IMR-90 (cell line): ENCODE data around the gene RNASE1. TPM values are rescaled to one million over a fixed set of nuclear protein-coding genes. Genes with fewer than 3 reads are reported as not detected.
"Not testable (repeated sequence)": the region's sequence is repeated elsewhere in the genome, so short reads cannot be mapped to it uniquely, and the experiment has no call there.

Source experiments
- ATAC-seq: fragments of 200-7000 bp; cut with Tn5 transposase; 2 replicates; pipeline ENCODE4 v1.9.1; 2020; ENCODE audit warnings: low read depth, mild to moderate bottlenecking, moderate library complexity
- BruUV-seq: library from RNA; stranded (reverse); fragments of 400-500 nt; replicated peaks from 2 replicates; lab custom pipeline; 2021; lab: Mats Ljungman, UMichigan
- CTCF ChIA-PET: fragments of 300-600 bp; formaldehyde crosslinking; extraction: SDS; loops from one replicate; lab custom pipeline; 2021; ENCODE audit warnings: antibody characterized with exemption; lab: Yijun Ruan, JAX
- POLR2A ChIA-PET: fragments of 300-600 bp; sonication (Branson Sonifier 250); formaldehyde crosslinking; loops from one replicate; lab custom pipeline; 2022; ENCODE audit warnings: antibody characterized with exemption; ENCODE audit not compliant: unreplicated experiment; lab: Charles Lee
- DNase-seq: peaks from one replicate; pipeline ENCODE4 v3.0.0; 2013
- H2AFZ ChIP-seq: replicated peaks from 2 replicates; pipeline ENCODE3; 2013; ENCODE audit warnings: low read length, mild to moderate bottlenecking; ENCODE audit not compliant: poor library complexity
- H2AK5ac ChIP-seq: 2 replicates; pipeline ENCODE4 v1.6.1; 2013; ENCODE audit warnings: low read depth, low read length, inconsistent platforms
- H2AK9ac ChIP-seq: replicated peaks from 2 replicates; pipeline ENCODE3; 2013; ENCODE audit warnings: mild to moderate bottlenecking, low read depth, low read length, moderate library complexity; ENCODE audit not compliant: poor library complexity
- H2BK120ac ChIP-seq: 2 replicates; pipeline ENCODE4 v1.6.1; 2013; ENCODE audit warnings: low read depth, low read length, inconsistent platforms
- H2BK15ac ChIP-seq: 3 replicates; pipeline ENCODE4 v1.6.1; 2013; ENCODE audit warnings: low read depth, low read length, inconsistent platforms
- H2BK20ac ChIP-seq: 2 replicates; pipeline ENCODE4 v1.6.1; 2013; ENCODE audit warnings: low read depth, mild to moderate bottlenecking, inconsistent platforms, low read length, moderate library complexity
- H2BK5ac ChIP-seq: 2 replicates; pipeline ENCODE4 v1.6.1; 2013; ENCODE audit warnings: mild to moderate bottlenecking, low read depth, low read length, inconsistent platforms; ENCODE audit not compliant: poor library complexity, severe bottlenecking
- H3K14ac ChIP-seq: replicated peaks from 2 replicates; pipeline ENCODE4 v1.6.1; 2013; ENCODE audit warnings: low read depth, low read length, inconsistent platforms
- H3K18ac ChIP-seq: 2 replicates; pipeline ENCODE4 v1.6.1; 2013; ENCODE audit warnings: low read depth, low read length, control low read depth
- H3K23ac ChIP-seq: 2 replicates; pipeline ENCODE4 v1.6.1; 2013; ENCODE audit warnings: low read depth, low read length, inconsistent platforms
- H3K27ac ChIP-seq: 2 replicates; pipeline ENCODE4 v1.5.1; 2013; ENCODE audit warnings: mild to moderate bottlenecking, control low read depth, low read length; ENCODE audit not compliant: insufficient read depth
- H3K27me3 ChIP-seq: 2 replicates; pipeline ENCODE4 v1.6.1; 2013; ENCODE audit warnings: low read length; ENCODE audit not compliant: control insufficient read depth, insufficient read depth
- H3K36me3 ChIP-seq: 2 replicates; pipeline ENCODE4 v1.6.1; 2013; ENCODE audit warnings: low read length, mixed read lengths; ENCODE audit not compliant: control insufficient read depth, insufficient read depth
- H3K4ac ChIP-seq: 2 replicates; pipeline ENCODE4 v1.6.1; 2013; ENCODE audit warnings: low read depth, low read length, inconsistent platforms
- H3K4me1 ChIP-seq: 2 replicates; pipeline ENCODE4 v1.6.1; 2013; ENCODE audit warnings: low read length, mixed read lengths; ENCODE audit not compliant: control insufficient read depth, insufficient read depth
- H3K4me2 ChIP-seq: 2 replicates; pipeline ENCODE4 v1.6.1; 2013; ENCODE audit warnings: low read depth, mild to moderate bottlenecking, control low read depth, low read length, moderate library complexity
- H3K4me3 ChIP-seq: 2 replicates; pipeline ENCODE4 v1.5.1; 2013; ENCODE audit warnings: low read depth, mild to moderate bottlenecking, control low read depth, low read length, moderate library complexity; ENCODE audit not compliant: insufficient read depth
- H3K56ac ChIP-seq: 2 replicates; pipeline ENCODE4 v1.6.1; 2013; ENCODE audit warnings: low read length, inconsistent platforms; ENCODE audit not compliant: insufficient read depth; ENCODE audit errors: extremely low read depth
- H3K79me1 ChIP-seq, 2 experiments: 2 replicates each; pipeline ENCODE4 v1.6.1; 2013; ENCODE audit warnings: low read length in 2 of 2, inconsistent platforms in 1 of 2, low read depth in 1 of 2
- H3K9ac ChIP-seq: 2 replicates; pipeline ENCODE4 v1.6.1; 2013; ENCODE audit warnings: low read depth, low read length, control low read depth
- H3K9me1 ChIP-seq: 2 replicates; pipeline ENCODE4 v1.6.1; 2013; ENCODE audit warnings: low read length, inconsistent platforms; ENCODE audit not compliant: insufficient read depth
- H3K9me3 ChIP-seq: 2 replicates; pipeline ENCODE4 v1.6.1; 2013; ENCODE audit warnings: low read length; ENCODE audit not compliant: control insufficient read depth, insufficient read depth
- H4K20me1 ChIP-seq: 2 replicates; pipeline ENCODE4 v1.6.1; 2013; ENCODE audit warnings: low read length, inconsistent platforms; ENCODE audit not compliant: insufficient read depth
- H4K5ac ChIP-seq: 2 replicates; pipeline ENCODE4 v1.6.1; 2013; ENCODE audit warnings: mild to moderate bottlenecking, low read depth, low read length, control low read depth
- H4K8ac ChIP-seq, 2 experiments: 2 replicates each; pipeline ENCODE4 v1.6.1; 2013; ENCODE audit warnings: low read depth in 2 of 2, low read length in 2 of 2, control low read depth in 1 of 2, inconsistent platforms in 1 of 2
- H4K91ac ChIP-seq: 2 replicates; pipeline ENCODE4 v1.6.1; 2013; ENCODE audit warnings: low read depth, low read length, inconsistent platforms; ENCODE audit not compliant: insufficient read depth
- WGBS, 2 experiments: methylation state at CpG; one replicate each; pipeline versions ENCODE4 v1.1.5 to v1.1.7; 2013; ENCODE audit warnings: missing lambda C conversion rate in 2 of 2; ENCODE audit not compliant: insufficient read length in 1 of 2; ENCODE audit errors: extremely low coverage in 2 of 2; 5-methylcytosine and 5-hydroxymethylcytosine counted together
- dilution Hi-C: fragments of 300-500 bp; cut with HindIII; formaldehyde crosslinking; loops from one replicate; pipeline ENCODE4 v1.14.3; 2018; ENCODE audit warnings: low sequenced_read_pairs; ENCODE audit not compliant: unreplicated experiment
- in situ Hi-C: fragments of 300-500 bp; cut with MboI; formaldehyde crosslinking; loops from 3 replicates; pipeline ENCODE4 v1.14.3; 2019; ENCODE audit warnings: low sequenced_read_pairs, inconsistent platforms, mixed read lengths
- intact Hi-C: fragments of 100-400 bp; cut with micrococcal nuclease; formaldehyde crosslinking; loops from 2 replicates; pipeline ENCODE4 v1.10.0; 2022
- polyA plus RNA-seq, 3 experiments: library from polyadenylated mRNA; depleted of rRNA; stranded (reverse); fragments of >200 nt; gene quantifications; 2 replicates each; pipeline ENCODE4 v1.2.3, GENCODE V29; 2012; ENCODE audit warnings: low replicate concordance in 1 of 3
- total RNA-seq: library from RNA; depleted of rRNA; stranded (reverse); fragments of >200 nt; gene quantifications from 2 replicates; pipeline ENCODE4 v1.2.3, GENCODE V29; 2012

RNASE1 gene
- total and polyA plus RNA-seq, 2 of the 4 experiments (the other 2 are of a cell fraction), result not detected

DNA sequence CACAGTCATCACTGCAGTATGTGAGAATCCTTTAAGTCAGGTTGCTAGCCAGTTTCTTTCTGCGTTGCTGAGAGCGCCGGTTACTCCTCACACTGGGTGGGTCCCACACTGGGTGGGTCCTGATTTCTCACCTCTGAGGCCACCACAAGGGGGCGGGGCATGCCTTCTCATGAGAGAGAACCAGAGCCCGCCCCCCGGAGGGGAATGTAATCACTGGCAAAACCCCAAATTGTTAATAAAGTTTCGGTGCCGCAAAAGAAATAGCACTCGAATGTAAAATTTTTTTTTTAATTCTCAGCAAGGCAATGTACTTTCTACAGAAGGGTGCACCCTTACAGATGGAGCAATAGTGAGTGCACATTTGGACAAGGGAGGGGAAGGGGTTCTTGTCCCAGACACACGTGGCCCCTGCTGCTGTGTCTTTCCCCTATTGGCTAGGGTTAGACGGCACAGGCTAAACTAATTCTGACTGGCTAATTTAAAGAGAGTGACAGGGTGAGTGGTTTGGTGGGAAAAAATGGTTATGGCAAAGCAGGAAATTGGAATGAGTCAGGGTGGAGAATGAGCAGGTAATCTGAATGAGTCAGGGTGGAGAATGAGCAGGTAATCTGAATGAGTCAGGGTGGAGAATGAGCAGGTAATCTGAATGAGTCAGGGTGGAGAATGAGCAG, 25.5 kb upstream of the RNASE1 start:
- ATAC-seq, H3K23ac ChIP-seq, H4K8ac ChIP-seq, H3K56ac ChIP-seq, BruUV-seq, H2BK15ac ChIP-seq, H2AK5ac ChIP-seq, H4K20me1 ChIP-seq, H3K4me2 ChIP-seq, H4K91ac ChIP-seq, H3K9me1 ChIP-seq, H3K27me3 ChIP-seq, CTCF ChIA-PET, intact Hi-C loops, H2BK120ac ChIP-seq, H2AFZ ChIP-seq, H2BK5ac ChIP-seq, H3K4me1 ChIP-seq, H2BK20ac ChIP-seq, H3K27ac ChIP-seq, H2AK9ac ChIP-seq, H3K14ac ChIP-seq, H3K4me3 ChIP-seq, in situ Hi-C loops, H3K18ac ChIP-seq, dilution Hi-C loops, H3K9me3 ChIP-seq, H3K9ac ChIP-seq, H3K36me3 ChIP-seq, POLR2A ChIA-PET, H3K79me1 ChIP-seq, H3K4ac ChIP-seq, DNase-seq, H4K5ac ChIP-seq: not testable (repeated sequence)
- WGBS, 2 experiments, result 89% methylated on average over 3 of the region's 11 CpGs; no CpG with 5 or more reads in 1 of the 2 experiments
